ENCODE results near the gene SOHLH1.

- TF ChIP-seq CTCF (IDR thresholded peaks at IDR 0.05) (no peak), ZFX (IDR thresholded peaks at IDR 0.05; ENCODE audit: borderline replicate concordance) (no peak)
Observed at GRCh38 chr9:135729480-135729879, 30.2 kb upstream of the SOHLH1 start.
